GM18505 (cell line): Measurements from ENCODE around the gene NFIA.

Experiments
- ATAC-seq: cut with Tn5 transposase; IDR thresholded peaks from one replicate; pipeline ENCODE4 v1.9.1; 2021; ENCODE audit not compliant: unreplicated experiment
- POLR2A ChIP-seq: IDR thresholded peaks from 4 replicates; pipeline ENCODE4 v1.6.1; 2011; ENCODE audit warnings: borderline replicate concordance; ENCODE audit not compliant: insufficient read depth, insufficient read length; ENCODE audit errors: extremely low read depth

The NFIA gene

DNA sequence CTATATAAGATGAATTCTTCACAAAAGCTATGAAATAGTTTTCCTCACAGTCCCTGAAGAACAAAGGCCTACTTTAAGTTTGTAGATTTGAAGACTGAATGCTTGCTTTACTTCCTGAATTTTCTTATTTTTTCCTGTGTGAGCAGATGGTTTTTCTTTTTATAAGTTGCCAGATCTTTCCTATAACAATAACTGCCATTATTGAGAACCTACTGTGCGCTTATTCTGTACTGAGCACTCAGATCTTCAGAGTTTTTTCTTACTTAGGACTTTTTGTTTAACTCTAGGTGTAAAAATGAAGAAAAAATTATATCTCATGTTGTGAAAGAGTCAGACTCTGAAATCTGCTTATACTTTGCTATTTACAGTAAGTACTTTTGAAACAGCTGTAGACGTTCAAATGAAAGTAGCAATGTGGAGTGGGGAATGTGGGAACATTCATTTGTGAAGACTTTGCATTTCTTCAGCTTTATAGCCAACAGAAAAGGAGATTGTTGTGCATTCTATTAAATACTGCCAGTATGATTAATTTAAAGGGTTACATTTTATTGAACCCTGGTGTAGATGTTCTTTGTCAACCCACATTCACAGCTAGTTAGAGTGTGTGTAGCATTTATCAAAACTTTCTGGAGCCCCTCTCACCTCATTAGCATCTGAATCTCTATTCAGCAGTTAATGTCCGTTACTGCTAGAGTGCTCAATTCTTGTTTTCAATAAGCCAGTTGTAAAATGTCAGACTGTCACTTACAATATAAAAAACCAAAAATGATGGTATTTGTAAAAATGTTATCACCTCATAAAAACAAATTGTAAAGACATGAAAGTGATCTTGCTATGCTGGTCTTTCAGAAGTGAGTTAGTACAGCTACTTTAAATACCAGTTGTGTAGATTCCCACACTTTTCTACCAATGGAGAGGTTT lies 29.0 kb downstream of the NFIA start:
- no peak for TF ChIP-seq POLR2A
- no peak for ATAC-seq

DNA sequence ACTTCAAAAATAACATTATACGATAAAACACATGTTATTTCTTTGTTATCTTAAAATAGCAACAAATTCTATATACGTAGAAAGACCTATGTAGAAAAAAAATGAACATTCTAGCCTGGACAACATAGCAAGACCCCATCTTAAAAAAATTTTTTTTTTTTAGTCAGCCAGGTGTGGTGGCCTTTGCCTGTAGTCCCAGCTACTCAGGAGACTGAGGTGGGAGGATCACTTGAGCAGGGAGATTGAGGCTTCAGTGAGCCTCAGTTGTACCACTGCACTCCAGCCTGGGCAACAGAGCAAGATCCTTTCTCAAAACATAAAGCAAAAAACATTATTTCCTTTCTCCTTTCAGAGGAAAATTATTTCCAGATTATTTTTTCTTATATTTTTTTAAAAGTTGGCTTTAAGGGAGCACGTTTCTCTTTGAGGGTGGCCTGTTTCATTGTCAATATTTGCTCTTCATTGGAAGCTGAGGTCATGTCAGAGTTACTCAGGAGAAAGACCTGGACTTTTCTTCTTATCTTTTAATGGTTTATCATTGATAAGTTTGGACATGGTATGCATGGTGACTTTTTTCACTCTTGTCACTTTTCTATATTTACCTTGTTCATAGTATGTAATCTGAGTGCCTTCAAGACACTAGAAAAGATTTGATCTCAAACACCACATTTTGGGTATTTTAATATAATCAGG lies 32.0 kb downstream of the NFIA start:
- TF ChIP-seq POLR2A: no peak
- no peak for ATAC-seq

DNA sequence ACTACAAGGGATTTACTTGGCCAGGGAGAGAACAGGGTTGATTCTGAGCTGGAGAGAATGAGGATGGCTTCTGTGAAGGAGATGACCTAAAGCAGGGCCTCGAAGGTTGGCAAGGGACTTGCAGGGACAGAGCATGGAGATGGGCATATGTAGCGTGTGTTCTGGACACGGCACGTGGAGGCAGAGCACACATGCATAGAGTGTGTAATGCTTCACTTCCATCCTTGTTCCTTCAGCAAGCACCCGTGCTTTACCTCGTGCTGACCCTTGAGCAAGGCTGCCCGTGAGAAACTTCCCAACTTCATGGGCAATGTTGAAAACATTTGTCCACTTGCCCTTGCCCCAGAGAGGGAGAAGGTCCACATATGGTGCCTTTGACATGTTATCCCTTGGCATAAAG lies 33.1 kb downstream of the NFIA start:
- no peak for ATAC-seq
- no peak for TF ChIP-seq POLR2A

DNA sequence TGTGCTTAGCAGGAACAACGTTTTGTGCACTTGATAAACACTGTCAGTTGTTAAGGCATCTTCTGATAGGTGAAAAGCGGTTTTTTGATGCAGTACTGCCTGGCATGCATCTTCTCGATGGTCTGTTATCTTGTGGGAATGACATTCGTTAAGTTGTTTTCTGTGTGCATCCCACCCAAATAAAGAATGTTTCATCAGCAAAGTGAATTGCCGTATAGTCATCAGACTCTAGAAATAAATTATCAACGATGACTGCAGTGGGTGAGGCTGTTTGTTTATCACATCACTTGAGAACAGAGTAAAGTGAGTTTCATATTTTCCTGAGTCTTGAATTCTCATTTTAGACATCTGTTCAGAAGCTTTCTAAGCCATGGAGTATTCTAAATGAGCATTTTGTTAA lies 34.1 kb downstream of the NFIA start:
- TF ChIP-seq POLR2A: no peak
- no peak for ATAC-seq

DNA sequence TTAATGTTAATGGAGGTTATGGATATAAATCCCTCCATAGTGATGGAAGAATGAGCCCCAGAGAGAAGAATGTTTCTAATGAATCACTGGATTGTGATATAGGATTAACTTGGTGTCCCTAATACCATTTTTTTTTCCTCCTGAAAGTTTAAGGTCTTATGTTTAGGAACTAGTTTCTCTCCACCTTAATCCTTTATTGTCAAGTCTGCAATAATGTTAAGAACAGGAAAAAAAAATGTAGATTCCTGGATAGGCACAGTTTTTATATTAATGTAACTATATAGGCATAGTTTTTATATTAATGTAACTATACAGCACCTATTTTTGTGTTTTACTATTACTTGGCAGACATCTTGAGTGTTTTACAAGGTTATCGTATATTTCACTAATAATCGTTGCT lies 34.9 kb downstream of the NFIA start:
- TF ChIP-seq POLR2A: no peak
- no peak for ATAC-seq

DNA sequence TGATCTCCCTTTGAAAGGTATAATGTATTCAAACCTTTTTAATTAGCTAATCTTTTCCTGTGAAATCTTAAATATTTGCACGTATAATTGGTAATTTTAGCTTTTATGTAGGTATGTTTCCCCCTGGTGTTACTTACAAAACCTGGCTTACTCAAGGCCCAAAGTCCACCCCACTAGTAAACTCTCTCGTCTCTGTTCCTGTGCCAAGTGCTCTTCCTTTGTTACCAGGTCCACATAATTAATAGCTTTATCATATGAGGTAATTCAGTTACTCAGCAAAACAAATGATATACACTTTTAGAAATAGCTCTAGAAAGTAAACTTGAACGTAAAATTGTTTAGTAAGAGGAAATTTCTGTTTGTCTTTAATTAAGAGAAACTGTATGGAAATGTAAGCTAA lies 36.7 kb downstream of the NFIA start:
- no peak for TF ChIP-seq POLR2A
- no peak for ATAC-seq

DNA sequence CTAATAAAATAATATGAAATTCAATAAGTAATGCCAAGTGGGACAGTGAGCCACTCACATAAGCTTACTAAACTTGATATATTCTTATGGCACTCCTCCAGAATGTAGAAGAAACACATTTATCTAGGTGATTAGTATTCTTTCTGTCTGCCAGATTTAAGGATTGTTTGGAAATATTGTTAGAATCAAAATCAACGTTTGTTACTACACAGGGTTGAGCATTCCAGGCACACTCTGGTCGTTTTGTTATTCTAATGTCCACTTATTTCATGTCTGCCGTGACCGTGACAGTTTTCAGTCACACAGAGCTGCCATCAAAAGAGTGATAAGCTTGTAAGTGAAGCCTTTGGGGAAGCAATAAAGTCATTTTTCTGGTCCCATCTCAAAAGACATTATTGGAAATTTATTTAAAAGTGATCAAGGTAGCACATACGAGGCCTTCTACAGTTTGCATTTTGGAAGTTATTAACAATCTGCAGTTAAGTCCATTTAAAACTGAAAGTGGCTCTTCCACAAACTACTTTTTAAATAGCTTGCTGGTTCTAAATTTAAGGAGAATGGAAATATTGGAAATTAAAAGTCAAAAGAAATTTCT lies 38.0 kb downstream of the NFIA start:
- ATAC-seq: no peak

DNA sequence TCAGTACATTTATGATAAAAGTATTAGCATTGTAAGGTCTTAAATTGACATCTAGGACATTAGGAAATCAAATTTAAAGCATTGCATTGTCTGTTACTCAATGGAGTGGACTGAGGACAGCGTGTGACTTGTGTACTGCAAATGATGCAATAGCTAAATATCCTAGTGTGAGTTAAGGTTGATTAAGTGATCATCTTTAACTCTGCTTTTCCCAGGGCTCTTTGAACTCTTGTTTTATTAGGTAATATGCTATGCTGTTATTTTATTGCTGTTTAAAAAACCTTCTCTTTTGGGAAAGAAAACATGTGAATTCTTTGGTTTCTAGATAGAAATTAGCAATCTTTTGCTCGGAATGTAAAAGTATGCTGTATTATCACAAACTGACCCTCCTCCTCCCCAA lies 38.6 kb downstream of the NFIA start:
- no peak for ATAC-seq
- TF ChIP-seq POLR2A: no peak

More for the DNA sequence above, 38.0 kb downstream of the NFIA start:
- TF ChIP-seq POLR2A: no peak

DNA sequence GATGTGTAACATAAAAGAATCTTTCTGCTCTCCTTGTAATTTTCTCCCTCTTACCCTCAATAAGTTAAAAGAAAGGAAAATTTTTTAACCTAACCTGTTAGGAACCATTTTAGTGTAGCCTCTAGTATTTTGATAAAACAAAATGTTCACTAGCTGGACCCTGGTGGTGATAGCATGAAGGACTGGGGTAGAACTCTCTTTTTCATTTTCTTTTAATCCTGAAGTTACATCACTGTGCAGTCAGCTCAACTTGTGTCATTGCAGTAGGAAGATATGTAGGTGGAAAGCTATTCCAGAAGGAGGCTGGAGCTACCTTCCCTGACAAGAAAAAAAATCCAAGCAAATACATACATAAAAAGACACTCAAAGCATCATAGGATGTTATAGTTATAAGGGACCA lies 39.3 kb downstream of the NFIA start:
- no peak for TF ChIP-seq POLR2A
- no peak for ATAC-seq

DNA sequence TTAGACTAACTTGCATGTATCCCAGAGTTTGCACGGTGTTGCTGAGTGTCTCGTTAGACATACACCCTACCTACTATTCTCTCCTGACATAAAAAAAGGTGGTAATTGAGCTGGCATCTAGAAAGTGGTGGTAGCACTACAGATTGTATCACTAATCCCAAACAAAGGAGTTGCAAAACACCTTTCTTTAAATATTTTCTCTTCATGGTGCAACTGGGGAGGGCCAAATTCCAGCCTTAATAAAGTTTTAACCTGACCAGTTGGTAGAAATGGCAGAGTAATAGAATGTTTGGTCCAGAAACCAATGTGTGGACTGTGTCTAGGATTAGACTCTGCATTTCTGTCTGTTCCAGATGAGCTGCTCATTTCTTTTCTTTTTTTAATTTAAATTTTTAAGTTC lies 40.0 kb downstream of the NFIA start:
- no peak for ATAC-seq
- TF ChIP-seq POLR2A: no peak

DNA sequence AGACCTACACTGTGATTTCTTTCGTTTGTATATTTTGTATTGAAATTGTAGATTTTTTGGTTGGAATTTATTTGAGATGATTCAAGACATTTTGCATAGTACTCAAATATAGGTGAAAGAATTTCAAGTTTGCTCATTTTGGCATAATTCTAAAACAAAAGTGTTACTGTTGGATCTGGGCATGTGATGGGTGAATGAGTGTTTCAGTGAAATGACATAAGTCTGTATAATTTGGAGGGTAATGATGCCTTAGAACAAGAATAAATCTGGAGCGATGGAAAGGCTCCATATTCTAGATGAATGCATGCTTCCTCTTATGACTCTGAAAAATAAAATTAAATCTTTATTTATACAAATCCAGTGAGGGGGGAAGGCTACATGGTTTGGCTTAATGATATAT lies 41.0 kb downstream of the NFIA start:
- no peak for ATAC-seq
- TF ChIP-seq POLR2A: no peak

DNA sequence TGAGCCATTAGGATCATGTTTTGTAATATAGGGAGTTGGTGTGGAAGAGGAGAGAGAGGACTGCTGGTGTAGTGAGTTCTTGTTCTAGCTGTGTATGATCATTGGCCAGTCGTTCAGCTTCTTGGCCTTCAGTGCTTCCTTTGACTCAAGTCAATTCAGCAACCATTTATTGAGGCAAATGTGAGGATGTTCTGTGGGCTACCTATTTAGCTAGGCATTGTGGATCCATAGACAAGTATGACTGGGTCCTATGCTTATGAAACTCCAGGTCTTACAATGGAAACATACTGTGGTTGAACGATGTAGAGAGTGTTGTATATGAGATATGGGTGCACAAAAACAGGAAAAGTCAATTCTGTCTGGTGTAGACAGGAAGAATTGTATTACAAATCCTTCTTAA lies 41.7 kb downstream of the NFIA start:
- ATAC-seq: no peak
- TF ChIP-seq POLR2A: no peak

DNA sequence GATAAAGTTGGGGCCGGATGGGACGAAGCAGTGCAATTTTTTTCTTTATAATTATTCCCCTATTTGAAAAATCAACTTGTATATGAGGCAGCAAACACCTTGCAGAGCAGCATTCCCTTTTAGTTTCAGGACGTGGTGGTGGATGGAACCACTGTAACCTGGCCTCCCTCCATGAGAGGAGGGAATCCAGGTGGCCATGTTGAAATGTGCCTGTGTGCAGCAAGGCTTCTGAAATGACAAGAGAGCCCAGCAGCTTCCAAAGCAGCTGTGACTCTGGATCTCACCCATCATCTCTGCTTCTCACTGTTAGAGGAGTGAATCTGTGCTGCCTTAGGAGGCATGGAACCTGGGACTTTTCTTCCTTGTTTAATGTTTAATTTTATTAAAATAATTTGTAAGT lies 42.3 kb downstream of the NFIA start:
- TF ChIP-seq POLR2A: no peak
- no peak for ATAC-seq

DNA sequence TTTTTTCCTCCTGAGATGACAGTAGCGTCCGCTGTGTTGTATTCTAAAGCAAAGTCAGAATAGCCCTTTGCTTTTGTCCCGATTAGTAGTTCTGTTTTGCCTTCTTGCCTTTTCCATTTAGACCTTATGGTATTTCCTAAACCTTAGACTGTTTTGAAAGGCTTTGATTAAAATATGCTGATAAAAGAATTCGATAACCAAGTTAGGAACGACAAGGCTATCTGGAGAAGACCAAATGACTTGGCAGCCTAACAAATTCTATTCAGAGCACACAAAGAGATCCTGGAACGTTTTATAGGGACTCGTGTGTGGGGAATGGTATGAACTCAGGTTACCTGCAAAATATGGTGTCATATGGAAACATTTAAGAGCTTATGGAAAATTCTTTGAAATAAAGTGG lies 42.9 kb downstream of the NFIA start:
- ATAC-seq: no peak
- TF ChIP-seq POLR2A: no peak
